ENCODE results near the gene ZC2HC1B. TPM values are rescaled to one million over a fixed set of nuclear protein-coding genes. Genes with fewer than 3 reads are reported as not detected.
"Not testable (repeated sequence)": the region's sequence is repeated elsewhere in the genome, so short reads cannot be mapped to it uniquely, and the experiment has no call there.

ZC2HC1B gene
- total RNA-seq, 1 donor from 2014 or later, result not detected

GRCh38 chr6:143902827-143903226 lies 38.6 kb downstream of the ZC2HC1B start:
- no peak for DNase-seq
- intact Hi-C loops (cut with micrococcal nuclease), result no loop called here
- ATAC-seq, result no peak

DNA sequence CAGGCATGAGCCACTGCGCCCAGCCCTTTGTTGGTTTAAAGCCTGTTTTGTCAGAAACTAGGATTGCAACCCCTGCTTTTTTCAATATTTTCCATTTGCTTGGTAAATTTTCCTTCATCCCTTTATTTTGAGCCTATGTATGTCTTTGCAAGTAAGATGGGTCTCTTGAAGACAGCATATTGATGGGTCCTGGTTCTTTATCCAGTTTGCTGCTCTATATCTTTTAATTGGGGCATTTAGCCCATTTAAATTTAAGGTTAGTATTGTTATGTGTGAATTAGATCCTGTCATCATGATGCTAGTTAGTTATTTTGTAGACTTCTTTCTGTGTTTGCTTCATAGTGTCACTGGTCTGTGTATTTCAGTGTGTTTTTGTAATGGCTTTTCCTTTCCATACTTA lies 46.8 kb downstream of the ZC2HC1B start:
- no peak for ATAC-seq
- intact Hi-C loops (cut with micrococcal nuclease), result no loop called here

DNA sequence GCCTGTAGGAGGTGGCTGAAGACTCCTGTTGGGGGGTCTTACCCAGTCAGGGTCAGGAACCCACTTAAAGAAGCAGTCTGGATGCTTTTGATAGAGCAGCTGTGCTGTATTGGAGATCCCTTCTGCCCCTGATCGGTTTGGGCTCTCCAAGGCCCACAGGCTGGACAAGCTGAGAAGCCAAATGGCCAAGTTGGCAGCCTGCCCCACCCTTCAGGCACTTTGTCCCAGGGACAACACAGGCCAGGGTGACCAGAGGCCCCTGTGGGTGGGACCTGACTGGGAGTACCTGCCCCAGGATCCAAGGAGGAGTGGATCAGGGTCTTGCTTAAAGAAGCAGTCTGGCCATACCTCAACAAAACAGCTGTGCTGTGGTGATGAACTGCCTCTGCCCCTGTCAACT lies 48.4 kb downstream of the ZC2HC1B start:
- no peak for ATAC-seq
- no peak for DNase-seq
- intact Hi-C loops (cut with micrococcal nuclease), result no loop called here

More for the DNA sequence above, 46.8 kb downstream of the ZC2HC1B start:
- DNase-seq, result no peak

GRCh38 chr6:143917026-143917425 lies 52.8 kb downstream of the ZC2HC1B start:
- ATAC-seq; intact Hi-C loops (cut with micrococcal nuclease); DNase-seq: not testable (repeated sequence)

DNA sequence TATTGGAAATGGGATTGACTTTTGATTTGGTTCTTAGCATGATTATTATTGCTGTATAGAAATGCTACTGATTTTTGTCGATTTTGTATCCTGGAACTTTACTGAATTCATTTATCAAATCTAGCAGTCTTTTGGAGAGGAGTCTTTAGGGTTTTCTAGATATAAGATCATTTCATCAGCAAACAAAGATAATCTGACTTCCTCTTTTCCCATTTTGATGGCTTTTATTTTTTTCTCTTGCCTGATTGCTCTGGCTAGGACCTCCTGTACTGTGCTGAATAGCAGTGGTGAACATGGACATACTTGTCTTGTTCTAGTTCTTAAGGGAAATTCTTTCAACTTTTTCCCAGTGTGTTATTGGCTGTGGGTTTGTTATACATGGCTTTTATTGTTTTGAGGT lies 64.6 kb downstream of the ZC2HC1B start:
- ATAC-seq, result no peak
- intact Hi-C loops (cut with micrococcal nuclease), result no loop called here
- DNase-seq, result no peak

- ATAC-seq, result no peak
- DNase-seq, result no peak
- intact Hi-C loops (cut with micrococcal nuclease), result no loop called here
Observed at GRCh38 chr6:143929975-143930374, 65.7 kb downstream of the ZC2HC1B start.

DNA sequence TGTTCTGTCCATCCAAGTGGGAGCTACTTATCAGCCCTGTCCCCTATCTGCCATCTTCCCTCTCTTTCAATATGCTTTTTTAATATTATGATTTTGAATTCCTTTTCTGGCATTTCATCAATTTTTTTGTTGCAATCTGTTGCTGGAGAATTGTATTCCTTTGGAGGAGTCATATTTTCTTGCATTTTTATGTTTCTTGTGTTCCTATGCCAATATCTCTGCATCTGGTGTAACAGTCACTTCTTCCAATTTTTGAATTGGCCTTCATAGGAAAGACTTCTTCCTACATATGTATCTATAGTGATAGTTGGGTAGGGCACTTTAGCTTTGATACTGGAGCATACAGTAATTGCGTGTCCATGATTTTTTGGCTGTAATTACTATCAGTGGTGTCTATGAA lies 70.1 kb downstream of the ZC2HC1B start:
- intact Hi-C loops (cut with micrococcal nuclease), result no loop called here
- DNase-seq (no peak), ATAC-seq (no peak)

DNA sequence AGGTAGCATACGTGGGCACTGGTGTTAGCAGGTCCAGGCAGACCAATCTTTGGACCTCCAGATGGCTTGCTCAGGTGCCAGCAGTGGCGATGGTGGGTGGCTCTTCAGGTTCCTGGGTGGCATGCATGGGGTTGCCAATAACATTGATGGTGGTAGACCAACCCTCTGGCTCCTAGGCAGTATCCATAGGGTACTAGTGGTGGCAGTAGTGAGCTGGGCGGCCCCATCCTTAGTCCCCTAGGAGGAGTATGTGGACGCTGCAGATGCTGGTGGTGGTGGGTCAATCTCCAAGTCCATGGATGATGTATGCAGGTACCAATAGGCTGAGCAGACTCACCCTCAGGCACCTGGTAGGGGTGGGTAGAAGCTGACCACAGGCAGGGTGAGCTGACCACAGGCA lies 70.6 kb downstream of the ZC2HC1B start:
- intact Hi-C loops (cut with micrococcal nuclease), result no loop called here
- ATAC-seq (no peak), DNase-seq (no peak)

DNA sequence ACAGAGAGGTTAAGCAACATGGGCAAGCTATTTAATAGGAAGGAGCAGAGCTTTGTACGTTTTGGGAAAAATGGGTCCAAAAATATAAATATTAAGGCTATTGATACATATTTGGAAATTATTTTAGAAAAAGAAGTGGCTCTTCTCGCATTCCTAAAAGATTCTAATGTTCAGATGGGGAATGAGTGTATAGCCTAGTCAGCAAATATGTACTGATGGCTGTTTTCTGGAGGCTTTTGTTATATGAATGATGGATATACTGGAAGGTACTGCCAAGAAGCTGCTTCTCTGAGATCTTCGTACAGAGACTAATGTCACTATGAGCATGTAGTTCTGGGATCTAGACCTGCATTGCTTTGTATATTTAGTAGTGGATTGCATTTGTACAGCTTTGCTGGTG lies 72.1 kb downstream of the ZC2HC1B start:
- no peak for DNase-seq
- ATAC-seq, result no peak
- intact Hi-C loops (cut with micrococcal nuclease), result no loop called here

- ATAC-seq (no peak), DNase-seq (no peak)
- intact Hi-C loops (cut with micrococcal nuclease), result no loop called here
Observed at GRCh38 chr6:143936778-143937667, 72.7 kb downstream of the ZC2HC1B start.

DNA sequence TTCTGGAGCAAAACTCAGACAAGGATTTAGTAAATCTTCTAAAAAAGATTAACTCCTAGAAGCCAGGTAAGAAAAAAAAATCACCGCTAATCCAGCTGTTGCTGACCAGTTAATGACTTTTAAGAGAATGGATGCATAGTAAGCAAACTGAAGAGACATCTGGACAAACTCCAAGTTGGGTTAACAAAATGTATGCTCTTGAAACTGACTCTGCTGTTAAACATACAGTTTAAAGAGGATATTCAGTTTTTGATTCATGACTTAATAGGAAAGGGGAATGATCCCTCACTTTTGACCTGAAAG lies 73.3 kb downstream of the ZC2HC1B start:
- no peak for ATAC-seq
- DNase-seq, result no peak
- intact Hi-C loops (cut with micrococcal nuclease), result no loop called here

DNA sequence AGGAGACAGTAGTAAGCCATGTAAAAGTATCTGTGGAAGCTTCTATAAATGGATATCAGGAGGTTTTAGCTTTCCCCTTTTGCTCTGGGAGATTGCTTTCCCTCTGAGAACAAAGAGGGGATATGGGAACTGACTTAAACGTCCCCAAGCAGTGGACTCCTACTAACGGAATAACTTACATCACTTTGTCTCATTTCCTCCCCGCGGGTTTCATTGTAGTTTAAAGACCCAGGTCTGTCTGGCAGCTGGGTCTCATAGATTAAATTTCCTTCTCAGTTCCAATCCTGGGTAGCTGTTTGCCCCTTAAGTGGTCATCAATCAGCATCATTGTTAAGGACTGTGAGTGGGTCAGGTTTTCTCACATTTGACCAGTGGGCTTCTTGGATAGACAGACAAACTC lies 75.1 kb downstream of the ZC2HC1B start:
- DNase-seq (no peak), ATAC-seq (no peak)
- intact Hi-C loops (cut with micrococcal nuclease), result no loop called here

GRCh38 chr6:143940011-143940597 lies 75.8 kb downstream of the ZC2HC1B start:
- intact Hi-C loops (cut with micrococcal nuclease), result no loop called here
- DNase-seq, result no peak
- ATAC-seq, result no peak

DNA sequence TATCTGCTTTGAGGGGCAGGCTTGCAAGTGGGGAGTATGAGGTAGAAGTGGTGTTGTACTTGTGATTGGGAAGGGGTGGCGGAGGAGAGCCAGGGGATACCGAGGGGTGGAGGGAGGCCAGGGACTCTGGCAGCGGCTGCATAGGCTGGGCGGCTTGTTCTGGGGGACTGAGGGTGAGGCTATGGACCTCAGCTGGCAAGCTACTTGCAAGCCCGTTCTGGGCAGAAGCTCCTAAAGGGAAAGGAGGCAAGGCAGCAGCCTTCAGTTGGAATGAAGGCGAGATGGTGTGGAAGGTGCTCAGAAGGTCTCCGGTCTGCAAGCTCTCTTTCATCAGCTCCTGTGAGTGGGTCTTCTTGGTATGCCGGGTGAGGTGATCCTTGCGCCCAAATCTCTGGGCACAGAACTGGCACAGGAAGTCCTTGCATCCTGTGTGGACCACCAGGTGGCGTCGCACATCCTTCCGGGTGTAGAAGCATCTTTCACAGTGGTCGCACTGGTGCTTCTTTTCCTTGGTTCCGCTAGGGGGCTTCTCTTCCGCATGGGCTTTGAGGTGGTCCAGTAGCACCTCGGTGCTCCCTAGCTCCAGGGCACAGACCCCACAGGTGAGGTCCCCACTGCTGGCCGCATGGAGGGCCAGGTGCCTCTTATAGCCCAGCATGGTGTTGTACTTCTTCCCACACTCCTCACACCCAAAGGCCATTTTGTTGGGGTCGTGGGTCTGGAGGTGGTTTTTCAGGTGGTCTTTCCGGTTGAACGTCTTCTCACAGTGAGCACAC lies 77.8 kb downstream of the ZC2HC1B start:
- ATAC-seq (peak; percentile 52), DNase-seq (peak; percentile 68)
- intact Hi-C loops (cut with micrococcal nuclease), result no loop called here

DNA sequence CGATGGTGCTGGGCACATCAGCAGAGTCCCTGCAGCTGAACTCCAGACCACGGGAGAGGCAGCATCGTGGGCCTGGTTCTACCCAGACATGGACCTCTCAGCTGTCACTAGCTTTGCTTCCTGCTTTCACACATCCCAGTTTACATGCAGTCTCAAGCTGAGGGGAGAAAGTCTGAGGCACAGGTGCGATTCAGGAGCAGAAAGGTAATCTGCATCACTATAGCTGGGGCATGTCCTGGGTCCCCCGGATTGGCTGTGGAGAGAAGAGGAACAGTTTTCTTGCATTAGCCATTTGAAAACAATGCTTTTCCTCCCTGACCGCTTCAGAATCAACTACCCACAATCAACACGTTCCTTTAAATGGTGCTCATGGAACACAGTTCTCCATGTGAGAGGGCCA lies 83.9 kb downstream of the ZC2HC1B start:
- DNase-seq (no peak), ATAC-seq (no peak)
- intact Hi-C loops (cut with micrococcal nuclease), result no loop called here

- DNase-seq, result no peak
- intact Hi-C loops (cut with micrococcal nuclease), result no loop called here
- ATAC-seq, result no peak
Observed at GRCh38 chr6:143949535-143949934, 85.3 kb downstream of the ZC2HC1B start.

- intact Hi-C loops (cut with micrococcal nuclease), result no loop called here
- ATAC-seq (no peak), DNase-seq (no peak)
Observed at GRCh38 chr6:143949962-143950361, 85.7 kb downstream of the ZC2HC1B start.

GRCh38 chr6:143950875-143951274 lies 86.6 kb downstream of the ZC2HC1B start:
- intact Hi-C loops (cut with micrococcal nuclease), result no loop called here
- ATAC-seq, result no peak
- DNase-seq, result no peak

- DNase-seq, result no peak
- intact Hi-C loops (cut with micrococcal nuclease), result no loop called here
- no peak for ATAC-seq
Observed at GRCh38 chr6:143952060-143952778, 87.9 kb downstream of the ZC2HC1B start.

Measured in left ventricle myocardium superior (tissue), 1 donor.